Adrenal gland (tissue), 12 donors: ENCODE results near the gene TMEM63A. TPM values are rescaled to one million over a fixed set of nuclear protein-coding genes. Genes with fewer than 3 reads are reported as not detected.
A peak's percentile ranks its signal among the peaks of the same experiment; 100 is the strongest.

Experiments
- DNase-seq, 7 donors: peaks; one replicate each; pipeline ENCODE4 v3.0.0-alpha.2; 2019 to 2020
- H3K27ac ChIP-seq, 5 donors: fragments of 200-600 bp; sonication (generic) in 4 of 5; 1 replicate in 3 of 5; 2 replicates in 2 of 5; pipeline versions ENCODE4 v1.5.1 to v1.8.0; 2016 to 2020; ENCODE audit warnings: mild to moderate bottlenecking in 1 of 5
- H3K27me3 ChIP-seq: fragments of 200-600 bp; 2 replicates; pipeline ENCODE4 v1.8.0; 2021
- H3K36me3 ChIP-seq, 2 donors: fragments of 200-600 bp; replicated peaks in 1 of 2; 1 replicate in 1 of 2; 2 replicates in 1 of 2; pipeline versions ENCODE4 v1.5.1 to v1.8.0; 2018 to 2022
- H3K4me1 ChIP-seq, 2 donors: fragments of 200-600 bp; replicated peaks in 1 of 2; 1 replicate in 1 of 2; 2 replicates in 1 of 2; pipeline versions ENCODE4 v1.5.1 to v1.8.0; 2018 to 2021
- H3K4me3 ChIP-seq, 4 donors: fragments of 200-600 bp; sonication (generic) in 3 of 4; one replicate each; pipeline ENCODE4 v1.5.1; 2016 to 2018
- H3K9me3 ChIP-seq, 3 donors: fragments of 200-600 bp; sonication (generic) in 1 of 3; replicated peaks in 1 of 3; 1 replicate in 2 of 3; 2 replicates in 1 of 3; pipeline versions ENCODE4 v1.5.1 to v1.8.0; 2016 to 2021
- POLR2A ChIP-seq, 2 donors: fragments of 450-650 bp; IDR thresholded peaks; one replicate each; pipeline ENCODE4 v1.6.1; 2017; ENCODE audit warnings: antibody characterized with exemption in 2 of 2, mild to moderate bottlenecking in 2 of 2, moderate library complexity in 1 of 2
- WGBS, 4 donors: extraction: QIAGEN DNeasy Blood & Tissue Kit in 2 of 4; methylation state at CpG; one replicate each; pipeline versions ENCODE4 v1.1.5 to v1.1.7; 2013 to 2017; 5-methylcytosine and 5-hydroxymethylcytosine counted together
- intact Hi-C, 2 donors: fragments of 100-400 bp; cut with DNase I; formaldehyde crosslinking; loops; one replicate each; pipeline versions ENCODE4 v1.14.1 to v1.15.0; 2022 to 2023
- polyA plus RNA-seq, 3 donors: library from polyadenylated mRNA; stranded (reverse); fragments of 200-250 nt in 2 of 3; fragments of 350-450 nt in 1 of 3; fragmentation: Illumina TruSeq in 1 of 3; extraction: RNeasy Lipid Tissue Mini Kit (QIAGEN cat#74804) in 1 of 3; gene quantifications; one replicate each; pipeline ENCODE4 v1.2.3, GENCODE V29; 2013 to 2014
- total RNA-seq, 9 donors: library from RNA; depleted of rRNA in 4 of 9; stranded (reverse); fragments of >200 nt in 4 of 9; fragments of 120-200 nt in 1 of 9; fragmentation: NEBNext Ultra II Directional in 1 of 9; extraction: Animal tissue kit (Norgen Biotek cat#: 25700) in 1 of 9; gene quantifications; one replicate each; pipeline versions ENCODE4 v1.1.0 to v1.2.4, GENCODE V29; 2013 to 2023
- TF ChIP-seq, protein P1 (sequence below), 6 experiments: fragments of 450-650 bp in 4 of 6; fragments of 200-600 bp in 2 of 6; sonication (generic) in 1 of 6; IDR thresholded peaks; 1 replicate in 5 of 6; 2 replicates in 1 of 6; pipeline versions ENCODE4 v1.5.1 to v1.8.0; 2016 to 2021; ENCODE audit warnings: antibody characterized with exemption in 6 of 6, mild to moderate bottlenecking in 2 of 6, moderate library complexity in 1 of 6
- donor health status: healthy with polysubstance abuse.
- donor health status: Bipolar disorder and iron deficiency.
- donor health status: DM: yes; HTN: yes; CAD: no.
- donor health status: DM: no; HTN: no; CAD: no.
- donor health status: DM: no; HTN: no; CAD: no.
- donor health status: DM: yes; HTN: yes; CAD: no.

TMEM63A gene
- total and polyA plus RNA-seq, 12 donors: 13.9 to 96.9 (median 52.3) TPM

DNA sequence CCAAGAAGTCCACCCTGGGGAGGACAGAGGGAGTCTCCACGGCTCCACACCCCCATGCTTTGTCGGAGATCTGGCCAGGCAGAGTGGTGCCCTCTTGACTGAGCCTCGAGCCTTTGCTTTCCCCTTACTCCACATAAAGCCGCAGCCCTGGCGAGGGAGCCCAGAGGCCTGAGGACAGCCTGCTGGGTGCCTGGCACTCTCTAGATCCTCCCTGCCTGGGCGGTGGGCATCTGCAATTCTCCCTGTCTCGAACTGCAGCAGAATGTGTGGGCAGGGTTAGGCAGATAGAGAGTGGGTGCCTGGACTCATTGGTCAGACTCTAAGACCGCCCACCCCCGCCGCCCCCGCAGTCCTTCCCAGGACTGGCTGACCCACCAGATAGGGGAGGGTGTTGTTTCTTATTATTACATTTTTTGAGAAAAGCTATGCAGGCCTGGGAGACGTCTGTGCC, 58.3 kb downstream of the TMEM63A start:
- H3K9me3 ChIP-seq: no peaks in the 10 kb centered on the region
- peaks cover 0 to 3% of the 10 kb centered on the region in 2 donors for H3K36me3 ChIP-seq
- H3K4me1 ChIP-seq: peaks cover 85 to 92% of the 10 kb centered on the region in 2 donors
- H3K27ac ChIP-seq: peak overlapping the region; percentile 45 to 98 (median 92)
- H3K27me3 ChIP-seq: no peaks in the 10 kb centered on the region
- intact Hi-C loops: no loop called here
- no peak overlapping the region for H3K4me3 ChIP-seq
- peak in 1 of 2 donors; percentile 35 for TF ChIP-seq POLR2A (IDR thresholded peaks at IDR 0.05)
- TF ChIP-seq, protein P1, sequence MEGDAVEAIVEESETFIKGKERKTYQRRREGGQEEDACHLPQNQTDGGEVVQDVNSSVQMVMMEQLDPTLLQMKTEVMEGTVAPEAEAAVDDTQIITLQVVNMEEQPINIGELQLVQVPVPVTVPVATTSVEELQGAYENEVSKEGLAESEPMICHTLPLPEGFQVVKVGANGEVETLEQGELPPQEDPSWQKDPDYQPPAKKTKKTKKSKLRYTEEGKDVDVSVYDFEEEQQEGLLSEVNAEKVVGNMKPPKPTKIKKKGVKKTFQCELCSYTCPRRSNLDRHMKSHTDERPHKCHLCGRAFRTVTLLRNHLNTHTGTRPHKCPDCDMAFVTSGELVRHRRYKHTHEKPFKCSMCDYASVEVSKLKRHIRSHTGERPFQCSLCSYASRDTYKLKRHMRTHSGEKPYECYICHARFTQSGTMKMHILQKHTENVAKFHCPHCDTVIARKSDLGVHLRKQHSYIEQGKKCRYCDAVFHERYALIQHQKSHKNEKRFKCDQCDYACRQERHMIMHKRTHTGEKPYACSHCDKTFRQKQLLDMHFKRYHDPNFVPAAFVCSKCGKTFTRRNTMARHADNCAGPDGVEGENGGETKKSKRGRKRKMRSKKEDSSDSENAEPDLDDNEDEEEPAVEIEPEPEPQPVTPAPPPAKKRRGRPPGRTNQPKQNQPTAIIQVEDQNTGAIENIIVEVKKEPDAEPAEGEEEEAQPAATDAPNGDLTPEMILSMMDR (IDR thresholded peaks at IDR 0.05): no peak
- 54 to 87% (median 67%) methylated on average over 6 to 12 of the region's 12 CpGs for WGBS, 4 donors
- peak in 2 of 7 donors; percentile 24 to 54 for DNase-seq

DNA sequence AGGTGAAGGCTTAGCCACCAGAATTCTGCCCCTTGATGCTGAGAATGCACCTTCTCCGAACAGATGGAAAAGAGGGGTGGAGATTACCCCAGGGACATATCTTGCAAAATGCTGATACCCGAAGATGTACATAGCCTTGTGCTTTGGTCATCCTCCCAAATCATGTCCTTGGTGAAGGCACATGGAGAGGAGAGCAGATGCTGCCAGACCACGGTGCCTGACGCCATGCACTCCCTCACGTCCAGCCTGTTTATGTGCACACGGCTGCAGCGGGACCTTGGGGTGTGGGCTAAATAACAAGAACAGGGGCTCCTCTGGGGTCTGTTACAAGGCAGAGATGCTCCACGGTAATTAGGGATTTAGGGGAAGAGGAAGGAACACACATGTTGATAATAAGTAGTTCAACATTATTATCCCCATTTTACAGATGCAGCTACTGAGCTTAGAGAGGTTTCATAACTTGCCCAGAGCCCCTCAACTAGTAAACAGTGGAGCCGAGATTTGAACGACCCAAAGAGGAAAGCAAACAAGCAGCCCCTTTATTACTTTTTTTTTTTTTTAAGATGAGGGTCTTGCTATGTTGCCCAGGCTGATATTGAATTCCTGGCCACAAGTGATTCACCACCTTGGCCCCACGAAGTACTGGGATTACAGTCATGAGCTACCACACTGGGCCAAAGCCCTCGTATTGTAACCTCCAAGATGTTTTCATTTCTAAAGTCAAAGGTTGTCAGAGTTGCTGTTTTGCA, 59.4 kb downstream of the TMEM63A start:
- Histone ChIP-seq H3K9me3 (no peaks in the 10 kb centered on the region), H3K4me3 (no peak overlapping the region), H3K27me3 (no peaks in the 10 kb centered on the region), H3K27ac (peak overlapping the region; percentile 45 to 98 (median 92)), H3K4me1 (peaks cover 93 to 95% of the 10 kb centered on the region in 2 donors), H3K36me3 (no peaks in the 10 kb centered on the region)
- intact Hi-C loops: no loop called here
- peak in 5 of 7 donors; percentile 60 to 72 (median 62) for DNase-seq
- TF ChIP-seq, protein P1 (IDR thresholded peaks at IDR 0.05): no peak
- TF ChIP-seq POLR2A (IDR thresholded peaks at IDR 0.05): no peak
- 51 to 68% (median 56%) methylated on average over 12 of the region's 12 CpGs for WGBS, 4 donors

DNA sequence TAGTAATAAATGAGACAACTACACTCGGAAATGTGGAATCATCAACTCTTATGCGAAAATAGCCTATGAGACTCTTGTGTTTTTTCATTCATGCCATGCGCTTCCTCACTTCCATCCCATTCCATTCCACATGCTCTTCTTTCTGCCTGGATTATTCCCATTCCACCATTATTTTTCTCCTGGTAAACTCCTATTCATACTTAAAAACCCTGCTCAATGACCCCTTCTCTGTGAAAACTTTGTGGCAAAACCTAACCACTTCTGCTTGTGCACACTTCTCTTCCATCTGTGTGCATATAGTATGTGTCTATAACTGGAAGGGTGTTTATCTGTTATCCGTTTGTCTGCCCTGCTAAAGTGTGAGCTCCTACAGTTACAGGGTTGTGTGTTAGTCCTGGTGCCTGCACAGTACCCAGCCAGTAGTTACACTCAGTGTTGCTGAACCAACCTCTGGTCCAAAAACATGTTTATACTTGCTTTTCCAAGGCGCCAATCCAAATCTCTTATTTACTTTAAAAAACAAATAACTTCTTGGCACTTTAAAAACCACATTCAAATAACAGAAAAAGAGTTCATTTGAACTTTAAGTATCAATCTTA, 61.6 kb downstream of the TMEM63A start:
- Histone ChIP-seq H3K4me1 (peaks cover 95 to 96% of the 10 kb centered on the region in 2 donors), H3K27ac (peak overlapping the region in 3 of 5 donors; percentile 93 to 98 (median 97)), H3K27me3 (no peaks in the 10 kb centered on the region), H3K9me3 (no peaks in the 10 kb centered on the region), H3K36me3 (no peaks in the 10 kb centered on the region), H3K4me3 (no peak overlapping the region)
- no peak for DNase-seq
- WGBS, 4 donors: 70 to 81% (median 79%) methylated on average over 5 of the region's 5 CpGs
- intact Hi-C loops: no loop called here
- no peak for TF ChIP-seq POLR2A (IDR thresholded peaks at IDR 0.05)
- TF ChIP-seq, protein P1 (IDR thresholded peaks at IDR 0.05): no peak

DNA sequence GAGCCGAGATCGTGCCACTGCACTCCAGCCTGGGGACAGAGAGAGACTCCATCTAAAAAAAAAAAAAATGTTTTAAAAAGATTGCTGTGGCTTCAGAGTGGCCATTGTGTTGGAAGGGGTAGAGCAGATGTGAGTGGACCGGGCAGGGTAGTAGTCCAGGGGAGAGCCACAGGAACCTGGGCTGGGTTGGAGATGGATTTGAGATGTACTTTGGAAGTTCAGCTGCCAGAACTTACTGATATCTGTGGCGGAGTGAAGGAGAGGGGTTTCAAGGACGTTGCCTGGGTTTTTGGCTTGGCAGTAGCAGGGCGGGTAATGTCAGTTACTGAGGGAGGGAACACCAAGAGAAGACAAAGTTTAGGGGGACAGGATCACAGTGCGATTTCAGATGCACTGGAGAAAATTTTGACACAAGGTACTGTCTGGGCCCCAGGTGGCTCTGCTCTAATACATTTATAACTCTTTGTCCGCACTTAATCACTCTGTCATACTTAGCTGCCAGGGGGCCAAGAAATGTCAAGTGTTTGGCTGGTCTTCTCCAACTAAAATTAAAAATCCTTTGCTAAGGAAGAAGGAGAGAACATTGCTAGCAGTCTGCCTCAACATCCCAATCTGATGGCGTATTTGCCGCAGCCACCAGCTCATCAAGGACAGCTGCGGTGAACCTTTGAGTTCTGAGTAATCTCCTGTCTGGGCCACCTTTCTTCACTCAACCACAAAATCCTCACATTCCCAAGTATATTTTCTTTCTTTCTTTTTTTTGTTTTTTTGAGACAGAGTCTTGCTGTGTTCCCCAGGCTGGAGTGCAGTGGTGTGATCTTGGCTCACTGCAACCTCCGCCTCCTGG, 62.6 kb downstream of the TMEM63A start:
- 39 to 51% (median 44%) methylated on average over 12 of the region's 12 CpGs for WGBS, 4 donors
- Histone ChIP-seq H3K27ac (peak overlapping the region; percentile 47 to 98 (median 93)), H3K27me3 (no peaks in the 10 kb centered on the region), H3K9me3 (no peaks in the 10 kb centered on the region), H3K4me3 (peak overlapping the region in 1 of 4 donors; percentile 14), H3K36me3 (no peaks in the 10 kb centered on the region), H3K4me1 (peaks cover 95 to 96% of the 10 kb centered on the region in 2 donors)
- TF ChIP-seq POLR2A (IDR thresholded peaks at IDR 0.05): peak in 1 of 2 donors; percentile 41
- TF ChIP-seq, protein P1 (IDR thresholded peaks at IDR 0.05): no peak
- intact Hi-C loops: no loop called here
- peak in 5 of 7 donors; percentile 57 to 72 (median 72) for DNase-seq
